Endodermal cell (in vitro differentiated cells): Measurements from ENCODE around the gene SLC9A8. TPM values are rescaled to one million over a fixed set of nuclear protein-coding genes. Genes with fewer than 3 reads are reported as not detected.

Source experiments
- DNase-seq: peaks from one replicate; pipeline ENCODE4 v3.0.0-alpha.2; 2017
- H3K27ac ChIP-seq: 2 replicates; pipeline ENCODE4 v1.5.1; 2013; ENCODE audit warnings: mild to moderate bottlenecking, low read depth, low read length, moderate library complexity
- H3K27me3 ChIP-seq: 2 replicates; pipeline ENCODE4 v1.6.1; 2013; ENCODE audit warnings: mild to moderate bottlenecking, low read length, moderate library complexity; ENCODE audit not compliant: insufficient read depth, control insufficient read depth, poor library complexity, severe bottlenecking
- H3K36me3 ChIP-seq: 2 replicates; pipeline ENCODE4 v1.7.0; 2013; ENCODE audit warnings: mild to moderate bottlenecking, low read length, moderate library complexity; ENCODE audit not compliant: control insufficient read depth, insufficient read depth
- H3K4me1 ChIP-seq: one replicate; pipeline ENCODE4 v1.7.0; 2013; ENCODE audit warnings: low read length; ENCODE audit not compliant: control insufficient read depth, insufficient read depth
- H3K4me3 ChIP-seq: 2 replicates; pipeline ENCODE4 v1.5.1; 2013; ENCODE audit warnings: mild to moderate bottlenecking, low read length, moderate library complexity
- H3K9ac ChIP-seq: 2 replicates; pipeline ENCODE4 v1.6.1; 2013; ENCODE audit warnings: mild to moderate bottlenecking, low read length, moderate library complexity; ENCODE audit not compliant: poor library complexity, severe bottlenecking; ENCODE audit errors: extremely low read depth
- H3K9me3 ChIP-seq: 2 replicates; pipeline ENCODE4 v1.6.1; 2013; ENCODE audit warnings: mild to moderate bottlenecking, low read length, moderate library complexity; ENCODE audit not compliant: control insufficient read depth
- H3K27ac Mint-ChIP-seq: 2 replicates; pipeline ENCODE4 v1.8.0; 2020; ENCODE audit warnings: mixed read lengths
- H3K27me3 Mint-ChIP-seq: 2 replicates; pipeline ENCODE4 v1.8.0; 2021; ENCODE audit warnings: mild to moderate bottlenecking, mixed read lengths; ENCODE audit not compliant: insufficient read depth
- H3K36me3 Mint-ChIP-seq: 2 replicates; pipeline ENCODE4 v1.8.0; 2020; ENCODE audit warnings: low read depth, mixed read lengths
- H3K4me1 Mint-ChIP-seq: 2 replicates; pipeline ENCODE4 v1.8.0; 2020; ENCODE audit warnings: mixed read lengths
- H3K4me3 Mint-ChIP-seq: 2 replicates; pipeline ENCODE4 v1.8.0; 2020; ENCODE audit warnings: mild to moderate bottlenecking, moderate library complexity, mixed read lengths
- H3K9me3 Mint-ChIP-seq: 2 replicates; pipeline ENCODE4 v1.8.0; 2020; ENCODE audit warnings: mild to moderate bottlenecking, mixed read lengths
- CTCF ChIP-seq: fragments of 200-600 bp; sonication (generic); conservative IDR thresholded peaks from 2 replicates; pipeline ENCODE4 v1.5.0; 2021; ENCODE audit warnings: antibody characterized with exemption, mild to moderate bottlenecking
- WGBS, 2 experiments: methylation state at CpG; one replicate each; pipeline versions ENCODE4 v1.1.5 to v1.1.7; 2013; ENCODE audit warnings: missing lambda C conversion rate in 2 of 2, mixed read lengths in 1 of 2; ENCODE audit not compliant: insufficient coverage in 1 of 2, insufficient read length in 1 of 2; 5-methylcytosine and 5-hydroxymethylcytosine counted together
- total RNA-seq, 2 donors: library from RNA; stranded (reverse); fragmentation: NEBNext Ultra II Directional in 1 of 2; extraction: Animal tissue kit (Norgen Biotek cat#: 25700) in 1 of 2; gene quantifications; 2 replicates in 1 of 2; 3 replicates in 1 of 2; pipeline ENCODE4 v1.2.1, GENCODE V29; 2021

Gene SLC9A8
- total RNA-seq, 2 donors from 2014 or later: 8.6 to 10.3 TPM

GRCh38 chr20:49866051-49866450 is 53.4 kb downstream of the SLC9A8 start:
- peak; percentile 10 for DNase-seq

GRCh38 chr20:49867453-49868215 is 55.0 kb downstream of the SLC9A8 start:
- Mint-ChIP-seq H3K4me1 (peaks cover 13% of the 10 kb centered on the region), H3K27ac (no peak overlapping the region), H3K27me3 (no peaks in the 10 kb centered on the region), H3K9me3 (no peaks in the 10 kb centered on the region), H3K36me3 (peaks cover 6% of the 10 kb centered on the region), H3K4me3 (no peak overlapping the region)
- no peaks in the 10 kb centered on the region for H3K27me3 ChIP-seq
- H3K36me3 ChIP-seq: peaks cover 22% of the 10 kb centered on the region
- TF ChIP-seq CTCF: no peak
- no peak overlapping the region for H3K9ac ChIP-seq
- no peak overlapping the region for H3K27ac ChIP-seq
- no peak overlapping the region for H3K4me3 ChIP-seq
- peak; percentile 72 for DNase-seq
- H3K4me1 ChIP-seq: no peaks in the 10 kb centered on the region
- 82 to 87% methylated on average over 9 of the region's 9 CpGs for WGBS, 2 experiments
- H3K9me3 ChIP-seq: no peaks in the 10 kb centered on the region

More at GRCh38 chr20:49866051-49866450, 53.4 kb downstream of the SLC9A8 start:
- no peak overlapping the region for H3K4me3 ChIP-seq
- no peaks in the 10 kb centered on the region for H3K27me3 ChIP-seq
- no peak overlapping the region for H3K4me3 Mint-ChIP-seq
- H3K4me1 Mint-ChIP-seq: peaks cover 19% of the 10 kb centered on the region
- no peaks in the 10 kb centered on the region for H3K9me3 Mint-ChIP-seq
- TF ChIP-seq CTCF: no peak
- H3K27ac ChIP-seq: no peak overlapping the region
- WGBS, 2 experiments: 91 to 96% methylated on average over 6 to 8 of the region's 8 CpGs
- no peak overlapping the region for H3K9ac ChIP-seq
- no peaks in the 10 kb centered on the region for H3K27me3 Mint-ChIP-seq
- peaks cover 22% of the 10 kb centered on the region for H3K36me3 ChIP-seq
- H3K36me3 Mint-ChIP-seq: peaks cover 6% of the 10 kb centered on the region
- no peaks in the 10 kb centered on the region for H3K9me3 ChIP-seq
- H3K27ac Mint-ChIP-seq: no peak overlapping the region
- no peaks in the 10 kb centered on the region for H3K4me1 ChIP-seq

- no peak overlapping the region for H3K4me3 Mint-ChIP-seq
- DNase-seq: no peak
- Histone ChIP-seq H3K27me3 (no peaks in the 10 kb centered on the region), H3K36me3 (peaks cover 17% of the 10 kb centered on the region), H3K4me1 (no peaks in the 10 kb centered on the region), H3K9ac (no peak overlapping the region), H3K27ac (no peak overlapping the region), H3K9me3 (no peaks in the 10 kb centered on the region), H3K4me3 (no peak overlapping the region)
- WGBS, 2 experiments: 92 to 95% methylated on average over 3 of the region's 3 CpGs
- H3K36me3 Mint-ChIP-seq: peaks cover 6% of the 10 kb centered on the region
- no peaks in the 10 kb centered on the region for H3K27me3 Mint-ChIP-seq
- peaks cover 13% of the 10 kb centered on the region for H3K4me1 Mint-ChIP-seq
- H3K27ac Mint-ChIP-seq: no peak overlapping the region
- TF ChIP-seq CTCF: no peak
- H3K9me3 Mint-ChIP-seq: no peaks in the 10 kb centered on the region
Measured at GRCh38 chr20:49868538-49868937, 55.9 kb downstream of the SLC9A8 start.
